H9 (cell line): ENCODE measurements around the gene CDC25B. TPM values are rescaled to one million over a fixed set of nuclear protein-coding genes. Genes with fewer than 3 reads are reported as not detected.

Experiments used
- DNase-seq: peaks from one replicate; pipeline ENCODE4 v3.0.0-alpha.2; 2017
- H2AFZ ChIP-seq: one replicate; pipeline ENCODE4 v1.6.1; 2013; ENCODE audit warnings: mild to moderate bottlenecking, low read length, control low read depth, moderate library complexity
- H2AK5ac ChIP-seq: 2 replicates; pipeline ENCODE4 v1.6.1; 2013; ENCODE audit warnings: low read length, control low read depth, mixed read lengths; ENCODE audit not compliant: insufficient read length
- H2BK120ac ChIP-seq: one replicate; pipeline ENCODE4 v1.6.1; 2013; ENCODE audit warnings: low read depth, mild to moderate bottlenecking, low read length, control low read depth, inconsistent platforms; ENCODE audit not compliant: poor library complexity, severe bottlenecking
- H2BK12ac ChIP-seq: 2 replicates; pipeline ENCODE4 v1.6.1; 2013; ENCODE audit warnings: low read length, control low read depth, mixed read lengths, low read depth; ENCODE audit not compliant: insufficient read length
- H2BK15ac ChIP-seq: 2 replicates; pipeline ENCODE4 v1.6.1; 2013; ENCODE audit warnings: low read depth, low read length, control low read depth
- H2BK20ac ChIP-seq: one replicate; pipeline ENCODE4 v1.6.1; 2013; ENCODE audit warnings: low read depth, mild to moderate bottlenecking, low read length, control low read depth, inconsistent platforms; ENCODE audit not compliant: poor library complexity, severe bottlenecking
- H2BK5ac ChIP-seq: 2 replicates; pipeline ENCODE4 v1.6.1; 2013; ENCODE audit warnings: low read length, control low read depth, mixed read lengths; ENCODE audit not compliant: insufficient read length
- H3K14ac ChIP-seq: 2 replicates; pipeline ENCODE4 v1.6.1; 2013; ENCODE audit warnings: low read length, control low read depth; ENCODE audit not compliant: insufficient read depth
- H3K18ac ChIP-seq: 2 replicates; pipeline ENCODE4 v1.6.1; 2013; ENCODE audit warnings: low read depth, mild to moderate bottlenecking, mixed read lengths, low read length, control low read depth; ENCODE audit not compliant: insufficient read length
- H3K23ac ChIP-seq: 2 replicates; pipeline ENCODE4 v1.6.1; 2013; ENCODE audit warnings: low read length, control low read depth, mixed read lengths, low read depth; ENCODE audit not compliant: insufficient read length
- H3K23me2 ChIP-seq: 2 replicates; pipeline ENCODE4 v1.6.1; 2013; ENCODE audit warnings: low read depth, mild to moderate bottlenecking, mixed read lengths, low read length, control low read depth; ENCODE audit not compliant: insufficient read length, poor library complexity, severe bottlenecking
- H3K27ac ChIP-seq: 2 replicates; pipeline ENCODE4 v1.5.1; 2013; ENCODE audit warnings: low read length, control low read depth, mixed read lengths, low read depth; ENCODE audit not compliant: insufficient read length
- H3K27me3 ChIP-seq: 2 replicates; pipeline ENCODE4 v1.6.1; 2013; ENCODE audit warnings: low read length, control low read depth, inconsistent platforms; ENCODE audit not compliant: insufficient read depth
- H3K4ac ChIP-seq: 2 replicates; pipeline ENCODE4 v1.6.1; 2013; ENCODE audit warnings: low read depth, mild to moderate bottlenecking, control low read depth, inconsistent platforms, low read length, moderate library complexity
- H3K4me1 ChIP-seq: 2 replicates; pipeline ENCODE4 v1.6.1; 2013; ENCODE audit warnings: low read length, control low read depth, inconsistent platforms; ENCODE audit not compliant: insufficient read depth
- H3K4me2 ChIP-seq: 2 replicates; pipeline ENCODE4 v1.6.1; 2013; ENCODE audit warnings: low read length, control low read depth, mixed read lengths; ENCODE audit not compliant: insufficient read length, insufficient read depth
- H3K56ac ChIP-seq: 2 replicates; pipeline ENCODE4 v1.6.1; 2013; ENCODE audit warnings: low read depth, mild to moderate bottlenecking, mixed read lengths, low read length, control low read depth; ENCODE audit not compliant: insufficient read length
- H3K79me1 ChIP-seq: 2 replicates; pipeline ENCODE4 v1.6.1; 2013; ENCODE audit warnings: low read depth, mild to moderate bottlenecking, moderate library complexity, low read length, control low read depth, inconsistent platforms; ENCODE audit not compliant: insufficient read depth, poor library complexity, severe bottlenecking
- H3K79me2 ChIP-seq: 2 replicates; pipeline ENCODE4 v1.6.1; 2013; ENCODE audit warnings: low read length, control low read depth, inconsistent platforms; ENCODE audit not compliant: insufficient read depth
- H3K9ac ChIP-seq: 2 replicates; pipeline ENCODE4 v1.6.1; 2013; ENCODE audit warnings: low read length, control low read depth, mixed read lengths; ENCODE audit not compliant: insufficient read length; ENCODE audit errors: extremely low read depth
- H3K9me3 ChIP-seq: one replicate; pipeline ENCODE4 v1.6.1; 2013; ENCODE audit warnings: low read depth, low read length, inconsistent platforms; ENCODE audit not compliant: control insufficient read depth
- H3T11ph ChIP-seq: one replicate; pipeline ENCODE4 v1.6.1; 2013; ENCODE audit warnings: mild to moderate bottlenecking, low read length, control low read depth, inconsistent platforms
- H4K20me1 ChIP-seq: one replicate; pipeline ENCODE4 v1.6.1; 2013; ENCODE audit not compliant: control insufficient read depth, insufficient read length, insufficient read depth
- H4K5ac ChIP-seq: 2 replicates; pipeline ENCODE4 v1.6.1; 2013; ENCODE audit warnings: low read depth, mild to moderate bottlenecking, mixed read lengths, low read length, control low read depth; ENCODE audit not compliant: insufficient read length
- H4K8ac ChIP-seq: replicated peaks from 2 replicates; pipeline ENCODE4 v1.6.1; 2013; ENCODE audit warnings: low read length, control low read depth, mixed read lengths, low read depth; ENCODE audit not compliant: insufficient read length
- H4K91ac ChIP-seq: 2 replicates; pipeline ENCODE4 v1.6.1; 2013; ENCODE audit warnings: low read depth, mild to moderate bottlenecking, moderate library complexity, mixed read lengths, low read length, control low read depth; ENCODE audit not compliant: insufficient read length
- H3K27ac Mint-ChIP-seq, 3 experiments: 2 replicates in 2 of 3; 3 replicates in 1 of 3; pipeline ENCODE4 v1.8.0; 2020 to 2021; ENCODE audit warnings: mixed read lengths in 3 of 3, mild to moderate bottlenecking in 1 of 3, moderate library complexity in 1 of 3
- H3K27me3 Mint-ChIP-seq: 2 replicates; pipeline ENCODE4 v1.8.0; 2021; ENCODE audit warnings: low read depth, mild to moderate bottlenecking, moderate library complexity, mixed read lengths
- H3K36me3 Mint-ChIP-seq, 3 experiments: 2 replicates in 2 of 3; 3 replicates in 1 of 3; pipeline ENCODE4 v1.8.0; 2020 to 2021; ENCODE audit warnings: low read depth in 3 of 3, mixed read lengths in 3 of 3; ENCODE audit not compliant: insufficient read depth in 1 of 3
- H3K4me1 Mint-ChIP-seq, 2 experiments: 2 replicates each; pipeline ENCODE4 v1.8.0; 2020; ENCODE audit warnings: mixed read lengths in 2 of 2
- H3K4me3 Mint-ChIP-seq, 2 experiments: 2 replicates in 1 of 2; 3 replicates in 1 of 2; pipeline ENCODE4 v1.8.0; 2020 to 2021; ENCODE audit warnings: mild to moderate bottlenecking in 2 of 2, mixed read lengths in 2 of 2, moderate library complexity in 1 of 2
- H3K9me3 Mint-ChIP-seq, 2 experiments: 2 replicates in 1 of 2; 3 replicates in 1 of 2; pipeline ENCODE4 v1.8.0; 2020; ENCODE audit warnings: mild to moderate bottlenecking in 2 of 2, mixed read lengths in 2 of 2, moderate library complexity in 1 of 2
- WGBS: extraction: QIAGEN DNeasy Blood & Tissue Kit; methylation state at CpG from one replicate; pipeline ENCODE4 v1.1.7; 2013; ENCODE audit warnings: missing lambda C conversion rate, low lambda C conversion rate, mixed read lengths; ENCODE audit not compliant: insufficient read length; ENCODE audit errors: extremely low coverage; 5-methylcytosine and 5-hydroxymethylcytosine counted together
- total RNA-seq: library from RNA; stranded (reverse); gene quantifications from 2 replicates; pipeline ENCODE4 v1.2.1, GENCODE V29; 2021
- TF ChIP-seq, protein P1 (sequence below): fragments of 200-600 bp; sonication (generic); conservative IDR thresholded peaks from 3 replicates; pipeline ENCODE4 v1.8.0; 2021; ENCODE audit warnings: antibody characterized with exemption, mild to moderate bottlenecking

CDC25B gene
- total RNA-seq, 1 experiment from 2014 or later, result 24.0 TPM

GRCh38 chr20:3747471-3747870, 48.6 kb upstream of the CDC25B start:
- H3K14ac ChIP-seq, result no peak overlapping the region
- H3K23ac ChIP-seq, result no peak overlapping the region
- H3K27ac Mint-ChIP-seq, result peak overlapping the region in 1 of 3 experiments; percentile 94; a peak in 2 of 7 replicates
- no peak overlapping the region for H3K4me2 ChIP-seq
- H3K23me2 ChIP-seq, result peaks cover 29% of the 10 kb centered on the region
- peaks cover 1% of the 10 kb centered on the region; the same call in 1 of the 2 replicates for H3K4me1 ChIP-seq
- H3K27ac ChIP-seq, result no peak overlapping the region
- H3K79me2 ChIP-seq, result no peaks in the 10 kb centered on the region
- H3K27me3 Mint-ChIP-seq, result peaks cover 66% of the 10 kb centered on the region
- H4K91ac ChIP-seq, result no peak overlapping the region
- no peak overlapping the region for H2BK5ac ChIP-seq
- H3K79me1 ChIP-seq, result no peaks in the 10 kb centered on the region
- H3K9me3 ChIP-seq, result no peaks in the 10 kb centered on the region
- H2BK15ac ChIP-seq, result no peak overlapping the region
- H3K36me3 Mint-ChIP-seq, result peaks cover 5 to 6% (median 5%) of the 10 kb centered on the region in 3 experiments; a peak in 5 of 7 replicates
- no peaks in the 10 kb centered on the region for H3K9me3 Mint-ChIP-seq
- no peaks in the 10 kb centered on the region for H4K20me1 ChIP-seq
- no peak for DNase-seq
- H3K4ac ChIP-seq, result no peak overlapping the region
- peaks cover 13% of the 10 kb centered on the region for H3K27me3 ChIP-seq
- no peak overlapping the region for H2BK20ac ChIP-seq
- H3K56ac ChIP-seq, result no peak overlapping the region
- H3K4me3 Mint-ChIP-seq, result no peak overlapping the region
- no peak overlapping the region for H3T11ph ChIP-seq
- TF ChIP-seq, protein P1, sequence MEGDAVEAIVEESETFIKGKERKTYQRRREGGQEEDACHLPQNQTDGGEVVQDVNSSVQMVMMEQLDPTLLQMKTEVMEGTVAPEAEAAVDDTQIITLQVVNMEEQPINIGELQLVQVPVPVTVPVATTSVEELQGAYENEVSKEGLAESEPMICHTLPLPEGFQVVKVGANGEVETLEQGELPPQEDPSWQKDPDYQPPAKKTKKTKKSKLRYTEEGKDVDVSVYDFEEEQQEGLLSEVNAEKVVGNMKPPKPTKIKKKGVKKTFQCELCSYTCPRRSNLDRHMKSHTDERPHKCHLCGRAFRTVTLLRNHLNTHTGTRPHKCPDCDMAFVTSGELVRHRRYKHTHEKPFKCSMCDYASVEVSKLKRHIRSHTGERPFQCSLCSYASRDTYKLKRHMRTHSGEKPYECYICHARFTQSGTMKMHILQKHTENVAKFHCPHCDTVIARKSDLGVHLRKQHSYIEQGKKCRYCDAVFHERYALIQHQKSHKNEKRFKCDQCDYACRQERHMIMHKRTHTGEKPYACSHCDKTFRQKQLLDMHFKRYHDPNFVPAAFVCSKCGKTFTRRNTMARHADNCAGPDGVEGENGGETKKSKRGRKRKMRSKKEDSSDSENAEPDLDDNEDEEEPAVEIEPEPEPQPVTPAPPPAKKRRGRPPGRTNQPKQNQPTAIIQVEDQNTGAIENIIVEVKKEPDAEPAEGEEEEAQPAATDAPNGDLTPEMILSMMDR, result no peak
- no CpG with 5 or more reads among the region's 2 CpGs for WGBS
- H2BK120ac ChIP-seq, result no peak overlapping the region
- no peak overlapping the region for H2BK12ac ChIP-seq
- no peak overlapping the region for H2AFZ ChIP-seq
- no peak overlapping the region for H3K18ac ChIP-seq
- H4K5ac ChIP-seq, result no peak overlapping the region
- H3K4me1 Mint-ChIP-seq, result peaks cover 15 to 26% of the 10 kb centered on the region in 2 experiments
- H3K9ac ChIP-seq, result no peak overlapping the region
- no peak overlapping the region for H2AK5ac ChIP-seq
- H4K8ac ChIP-seq, result no peak overlapping the region
